Sigmoid colon (tissue), 3 donors: ENCODE data around the gene RASAL1.

Experiments used
- POLR2A ChIP-seq, 2 donors: fragments of 450-650 bp; IDR thresholded peaks; one replicate each; pipeline ENCODE4 v1.6.1; 2016; ENCODE audit warnings: antibody characterized with exemption in 2 of 2, mild to moderate bottlenecking in 2 of 2, moderate library complexity in 2 of 2
- TF ChIP-seq, protein P1 (sequence below), 4 experiments: fragments of 450-650 bp in 3 of 4; fragments of 200-600 bp in 1 of 4; IDR thresholded peaks; one replicate each; pipeline ENCODE4 v1.5.1; 2016 to 2019; ENCODE audit warnings: antibody characterized with exemption in 4 of 4, mild to moderate bottlenecking in 3 of 4, moderate library complexity in 2 of 4

DNA sequence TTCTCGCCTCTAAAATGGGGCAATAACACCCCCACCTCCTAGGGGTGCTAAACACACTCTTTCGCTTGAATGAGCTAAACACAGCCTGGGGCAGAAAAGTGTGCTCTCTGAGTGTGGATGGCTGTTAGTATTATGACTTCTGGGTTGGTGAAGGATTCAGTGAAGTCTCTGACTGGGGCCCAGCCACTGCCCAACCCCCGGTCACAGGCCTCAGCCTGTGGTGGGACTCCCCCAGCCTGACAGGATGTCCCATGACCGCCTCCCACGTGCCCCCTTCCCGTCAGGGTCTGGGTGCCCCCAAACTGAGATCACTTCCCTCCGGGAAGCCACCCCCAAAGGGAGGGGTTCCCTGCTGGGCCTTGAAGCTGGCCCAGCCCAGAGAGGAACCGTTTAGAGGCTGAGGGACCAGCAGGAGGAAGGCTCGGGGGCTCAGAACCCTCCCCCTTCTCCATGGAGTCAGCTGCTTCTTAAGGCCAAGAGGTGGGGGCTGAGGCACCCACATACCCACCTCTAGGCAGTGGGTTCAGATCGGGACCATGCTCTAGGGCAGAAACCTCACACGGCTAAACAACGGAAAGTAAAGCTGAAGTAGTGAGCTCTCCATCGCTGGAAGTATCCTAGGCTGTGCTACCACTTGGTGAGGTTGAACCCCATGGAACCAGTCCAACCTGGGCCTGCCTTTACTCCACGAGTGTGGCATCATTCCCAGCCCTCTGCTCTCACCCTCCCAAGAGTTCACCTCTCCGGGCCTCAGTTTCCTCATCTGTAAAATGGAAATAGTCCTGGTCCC lies 65.2 kb downstream of the RASAL1 start:
- TF ChIP-seq POLR2A (IDR thresholded peaks at IDR 0.05): no peak
- TF ChIP-seq, protein P1, sequence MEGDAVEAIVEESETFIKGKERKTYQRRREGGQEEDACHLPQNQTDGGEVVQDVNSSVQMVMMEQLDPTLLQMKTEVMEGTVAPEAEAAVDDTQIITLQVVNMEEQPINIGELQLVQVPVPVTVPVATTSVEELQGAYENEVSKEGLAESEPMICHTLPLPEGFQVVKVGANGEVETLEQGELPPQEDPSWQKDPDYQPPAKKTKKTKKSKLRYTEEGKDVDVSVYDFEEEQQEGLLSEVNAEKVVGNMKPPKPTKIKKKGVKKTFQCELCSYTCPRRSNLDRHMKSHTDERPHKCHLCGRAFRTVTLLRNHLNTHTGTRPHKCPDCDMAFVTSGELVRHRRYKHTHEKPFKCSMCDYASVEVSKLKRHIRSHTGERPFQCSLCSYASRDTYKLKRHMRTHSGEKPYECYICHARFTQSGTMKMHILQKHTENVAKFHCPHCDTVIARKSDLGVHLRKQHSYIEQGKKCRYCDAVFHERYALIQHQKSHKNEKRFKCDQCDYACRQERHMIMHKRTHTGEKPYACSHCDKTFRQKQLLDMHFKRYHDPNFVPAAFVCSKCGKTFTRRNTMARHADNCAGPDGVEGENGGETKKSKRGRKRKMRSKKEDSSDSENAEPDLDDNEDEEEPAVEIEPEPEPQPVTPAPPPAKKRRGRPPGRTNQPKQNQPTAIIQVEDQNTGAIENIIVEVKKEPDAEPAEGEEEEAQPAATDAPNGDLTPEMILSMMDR (IDR thresholded peaks at IDR 0.05): no peak
